ENCODE measurements around the gene BCAR1. TPM values are rescaled to one million over a fixed set of nuclear protein-coding genes. Genes with fewer than 3 reads are reported as not detected.

Gene BCAR1
- polyA plus RNA-seq, 1 donor (not counting 4 experiments of a cell fraction or from before 2014, with no cell fraction given): 17.8 TPM

DNA sequence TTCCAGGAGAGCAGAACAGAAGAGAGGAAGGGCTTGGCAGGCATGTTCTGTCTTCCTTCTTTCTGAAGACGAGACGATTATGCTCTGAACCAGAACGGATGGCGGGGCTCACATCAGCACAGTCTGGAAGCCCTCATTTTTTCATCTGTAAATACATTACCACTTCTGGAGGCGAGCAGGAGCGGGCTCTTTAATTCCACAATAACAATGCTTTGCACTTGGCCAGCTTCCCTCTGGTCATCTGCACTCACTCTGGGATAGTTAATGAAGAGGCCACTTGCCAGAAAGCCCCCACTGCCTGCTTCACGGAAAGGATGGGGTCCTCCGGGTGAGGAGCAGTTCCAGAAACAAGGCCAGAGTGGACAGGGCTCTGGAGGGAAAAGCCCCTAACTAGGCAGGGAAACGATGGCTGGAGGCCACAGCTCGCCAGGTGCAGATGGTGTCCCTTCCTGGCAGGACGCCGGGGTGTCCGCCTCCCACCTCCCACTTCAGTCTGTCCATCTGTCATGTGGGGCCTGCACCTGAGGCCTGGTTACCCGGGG, 13.1 kb upstream of the BCAR1 start:
- dilution Hi-C loops (cut with MboI; ENCODE audit: extremely low pct_ligation_motif_present, low sequenced_read_pairs): no loop called here
- no peak for DNase-seq (ENCODE audit: low read depth, low spot score)
- peaks cover 64% of the 10 kb centered on the region for H3K79me2 ChIP-seq (ENCODE audit: control insufficient read depth, insufficient read depth, low read length)
- no peak overlapping the region for H2AFZ ChIP-seq (ENCODE audit: control insufficient read depth, low read length)
- peak overlapping the region; percentile 36 for H3K27ac ChIP-seq (ENCODE audit: control insufficient read depth, insufficient read depth, low read length)
- FAIRE-seq: no peak
- peaks cover 6 to 19% of the 10 kb centered on the region in 2 experiments for H3K36me3 ChIP-seq (ENCODE audit: control insufficient read depth in 2 of 2, extremely low read depth in 1 of 2, insufficient read depth in 2 of 2, low read length in 2 of 2)
- no peaks in the 10 kb centered on the region for H3K27me3 ChIP-seq (ENCODE audit: control insufficient read depth, extremely low read depth, insufficient read depth, low read length)
- H3K4me3 ChIP-seq (ENCODE audit: control insufficient read depth in 2 of 3, extremely low read depth in 1 of 3, insufficient read depth in 2 of 3, low read depth in 1 of 3, low read length in 3 of 3): peak overlapping the region; percentile 64 to 96 (median 90)
- H3K9me1 ChIP-seq (ENCODE audit: control insufficient read depth, extremely low read depth, insufficient read depth, low read length): peaks cover 8% of the 10 kb centered on the region
- TF ChIP-seq EZH2 (IDR thresholded peaks at IDR 0.05; ENCODE audit: low read length): no peak
- TF ChIP-seq, protein P1, sequence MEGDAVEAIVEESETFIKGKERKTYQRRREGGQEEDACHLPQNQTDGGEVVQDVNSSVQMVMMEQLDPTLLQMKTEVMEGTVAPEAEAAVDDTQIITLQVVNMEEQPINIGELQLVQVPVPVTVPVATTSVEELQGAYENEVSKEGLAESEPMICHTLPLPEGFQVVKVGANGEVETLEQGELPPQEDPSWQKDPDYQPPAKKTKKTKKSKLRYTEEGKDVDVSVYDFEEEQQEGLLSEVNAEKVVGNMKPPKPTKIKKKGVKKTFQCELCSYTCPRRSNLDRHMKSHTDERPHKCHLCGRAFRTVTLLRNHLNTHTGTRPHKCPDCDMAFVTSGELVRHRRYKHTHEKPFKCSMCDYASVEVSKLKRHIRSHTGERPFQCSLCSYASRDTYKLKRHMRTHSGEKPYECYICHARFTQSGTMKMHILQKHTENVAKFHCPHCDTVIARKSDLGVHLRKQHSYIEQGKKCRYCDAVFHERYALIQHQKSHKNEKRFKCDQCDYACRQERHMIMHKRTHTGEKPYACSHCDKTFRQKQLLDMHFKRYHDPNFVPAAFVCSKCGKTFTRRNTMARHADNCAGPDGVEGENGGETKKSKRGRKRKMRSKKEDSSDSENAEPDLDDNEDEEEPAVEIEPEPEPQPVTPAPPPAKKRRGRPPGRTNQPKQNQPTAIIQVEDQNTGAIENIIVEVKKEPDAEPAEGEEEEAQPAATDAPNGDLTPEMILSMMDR (optimal IDR thresholded peaks at IDR 0.05 in 1 of 3, IDR thresholded peaks at IDR 0.05 in 1 of 3, conservative IDR thresholded peaks at IDR 0.05 in 1 of 3; ENCODE audit: extremely low read depth in 1 of 3, insufficient read depth in 2 of 3, low read length in 3 of 3): no peak
- peak overlapping the region; percentile 70 for H3K4me2 ChIP-seq (ENCODE audit: control insufficient read depth, extremely low read depth, insufficient read depth, low read depth, low read length)
- peaks cover 8% of the 10 kb centered on the region for H4K20me1 ChIP-seq (ENCODE audit: control insufficient read depth, extremely low read depth, insufficient read depth, low read length)
- H3K9ac ChIP-seq (ENCODE audit: control insufficient read depth, extremely low read depth, insufficient read depth, low read length): peak overlapping the region; percentile 92
- no peaks in the 10 kb centered on the region for H3K9me3 ChIP-seq (ENCODE audit: control insufficient read depth, low read depth, low read length)
- peaks cover 35% of the 10 kb centered on the region for H3K4me1 ChIP-seq (ENCODE audit: control insufficient read depth, extremely low read depth, insufficient read depth, low read length)

DNA sequence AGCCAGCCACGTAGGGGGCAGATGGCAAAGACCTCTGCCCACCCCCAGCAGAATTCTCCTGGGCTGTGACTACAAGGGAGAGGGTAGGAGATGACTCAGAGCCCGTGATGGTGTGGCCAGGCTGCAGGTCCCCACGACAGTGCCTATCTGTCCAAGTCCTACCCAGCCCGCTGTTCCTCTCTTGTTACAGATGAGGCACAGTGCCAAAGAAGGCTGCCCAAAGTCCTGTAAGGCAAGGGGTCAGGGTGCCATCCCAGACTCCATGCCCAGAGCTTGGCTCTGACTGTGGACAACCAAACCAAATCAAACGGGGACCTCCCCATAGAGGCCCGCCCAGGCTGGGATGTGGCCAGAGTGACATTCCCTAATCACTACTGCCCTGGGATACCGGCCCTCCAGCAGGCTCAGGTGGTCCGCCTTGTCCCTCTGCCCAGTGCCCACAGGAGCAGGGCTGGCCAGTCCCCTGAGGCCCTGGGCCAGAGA, 12.6 kb upstream of the BCAR1 start:
- H3K36me3 ChIP-seq (ENCODE audit: control insufficient read depth in 2 of 2, extremely low read depth in 1 of 2, insufficient read depth in 2 of 2, low read length in 2 of 2): peaks cover 6 to 19% of the 10 kb centered on the region in 2 experiments
- peak overlapping the region; percentile 2 to 90 (median 64) for H3K4me3 ChIP-seq (ENCODE audit: control insufficient read depth in 2 of 3, extremely low read depth in 1 of 3, insufficient read depth in 2 of 3, low read depth in 1 of 3, low read length in 3 of 3)
- no peak for DNase-seq (ENCODE audit: low read depth, low spot score)
- no peaks in the 10 kb centered on the region for H3K27me3 ChIP-seq (ENCODE audit: control insufficient read depth, extremely low read depth, insufficient read depth, low read length)
- FAIRE-seq: peak; percentile 51
- dilution Hi-C loops (cut with MboI; ENCODE audit: extremely low pct_ligation_motif_present, low sequenced_read_pairs): no loop called here
- no peak for TF ChIP-seq EZH2 (IDR thresholded peaks at IDR 0.05; ENCODE audit: low read length)
- TF ChIP-seq, protein P1 (optimal IDR thresholded peaks at IDR 0.05 in 1 of 3, IDR thresholded peaks at IDR 0.05 in 1 of 3, conservative IDR thresholded peaks at IDR 0.05 in 1 of 3; ENCODE audit: extremely low read depth in 1 of 3, insufficient read depth in 2 of 3, low read length in 3 of 3): no peak
- peak overlapping the region; percentile 92 for H3K9ac ChIP-seq (ENCODE audit: control insufficient read depth, extremely low read depth, insufficient read depth, low read length)
- H3K9me3 ChIP-seq (ENCODE audit: control insufficient read depth, low read depth, low read length): no peaks in the 10 kb centered on the region
- H3K4me1 ChIP-seq (ENCODE audit: control insufficient read depth, extremely low read depth, insufficient read depth, low read length): peaks cover 38% of the 10 kb centered on the region
- peaks cover 69% of the 10 kb centered on the region for H3K79me2 ChIP-seq (ENCODE audit: control insufficient read depth, insufficient read depth, low read length)
- peak overlapping the region; percentile 36 for H3K27ac ChIP-seq (ENCODE audit: control insufficient read depth, insufficient read depth, low read length)
- H2AFZ ChIP-seq (ENCODE audit: control insufficient read depth, low read length): no peak overlapping the region
- peaks cover 8% of the 10 kb centered on the region for H3K9me1 ChIP-seq (ENCODE audit: control insufficient read depth, extremely low read depth, insufficient read depth, low read length)
- H3K4me2 ChIP-seq (ENCODE audit: control insufficient read depth, extremely low read depth, insufficient read depth, low read depth, low read length): peak overlapping the region; percentile 70
- peaks cover 8% of the 10 kb centered on the region for H4K20me1 ChIP-seq (ENCODE audit: control insufficient read depth, extremely low read depth, insufficient read depth, low read length)

All from keratinocyte (primary cell).